Peyer's patch (tissue), 4 donors: ENCODE results near the gene SYNPO2. TPM values are rescaled to one million over a fixed set of nuclear protein-coding genes. Genes with fewer than 3 reads are reported as not detected.
A peak's percentile ranks its signal among the peaks of the same experiment; 100 is the strongest.
"Not testable (repeated sequence)": the region's sequence is repeated elsewhere in the genome, so short reads cannot be mapped to it uniquely, and the experiment has no call there.

Source experiments
- DNase-seq, 3 donors: peaks; one replicate each; pipeline ENCODE4 v3.0.0-alpha.2; 2017 to 2019
- H3K27ac ChIP-seq, 4 donors: fragments of 200-600 bp; sonication (generic); one replicate each; pipeline ENCODE4 v1.5.1; 2016 to 2019
- H3K27me3 ChIP-seq, 2 donors: fragments of 200-600 bp; sonication (generic); one replicate each; pipeline ENCODE4 v1.5.1; 2019
- H3K36me3 ChIP-seq, 3 donors: fragments of 200-600 bp; sonication (generic); one replicate each; pipeline ENCODE4 v1.5.1; 2016 to 2019
- H3K4me1 ChIP-seq, 4 donors: fragments of 200-600 bp; sonication (generic); one replicate each; pipeline ENCODE4 v1.5.1; 2016 to 2019
- H3K4me3 ChIP-seq, 4 donors: fragments of 200-600 bp; sonication (generic); 1 replicate in 3 of 4; 2 replicates in 1 of 4; pipeline ENCODE4 v1.5.1; 2016 to 2019; ENCODE audit warnings: mild to moderate bottlenecking in 1 of 4
- H3K9me3 ChIP-seq, 4 donors: fragments of 200-600 bp; sonication (generic); one replicate each; pipeline ENCODE4 v1.5.1; 2016 to 2019; ENCODE audit warnings: mild to moderate bottlenecking in 1 of 4
- CTCF ChIP-seq, 6 experiments: fragments of 450-650 bp in 4 of 6; fragments of 200-600 bp in 2 of 6; sonication (generic) in 1 of 6; IDR thresholded peaks; one replicate each; pipeline ENCODE4 v1.5.1; 2017 to 2019; ENCODE audit warnings: antibody characterized with exemption in 6 of 6, mild to moderate bottlenecking in 3 of 6, moderate library complexity in 1 of 6
- POLR2A ChIP-seq, 2 donors: fragments of 450-650 bp; IDR thresholded peaks; one replicate each; pipeline ENCODE4 v1.5.1; 2017; ENCODE audit warnings: antibody characterized with exemption in 2 of 2, mild to moderate bottlenecking in 2 of 2, moderate library complexity in 2 of 2
- total RNA-seq, 4 donors: library from RNA; depleted of rRNA; stranded (reverse); fragments of >200 nt; gene quantifications; one replicate each; pipeline ENCODE4 v1.1.0, GENCODE V29; 2016

SYNPO2 gene
- total RNA-seq, 4 donors from 2014 or later, result 24.9 to 77.6 (median 41.1) TPM

- Histone ChIP-seq H3K36me3 (no peaks in the 10 kb centered on the region), H3K4me1 (no peaks in the 10 kb centered on the region), H3K27ac (no peak overlapping the region), H3K4me3 (no peak overlapping the region), H3K27me3 (no peaks in the 10 kb centered on the region), H3K9me3 (no peaks in the 10 kb centered on the region)
- no peak for DNase-seq
- no peak for TF ChIP-seq POLR2A (IDR thresholded peaks at IDR 0.05)
- no peak for TF ChIP-seq CTCF (IDR thresholded peaks at IDR 0.05)
These were observed 160.7 kb downstream of the SYNPO2 start for GRCh38 chr4:119049342-119049741.

GRCh38 chr4:119050527-119051090, 162.0 kb downstream of the SYNPO2 start:
- Histone ChIP-seq H3K4me3 (no peak overlapping the region), H3K27me3 (no peaks in the 10 kb centered on the region), H3K9me3 (no peaks in the 10 kb centered on the region), H3K4me1 (no peaks in the 10 kb centered on the region), H3K27ac (no peak overlapping the region), H3K36me3 (no peaks in the 10 kb centered on the region)
- no peak for DNase-seq
- no peak for TF ChIP-seq POLR2A (IDR thresholded peaks at IDR 0.05)
- no peak for TF ChIP-seq CTCF (IDR thresholded peaks at IDR 0.05)

- no peak for DNase-seq
- Histone ChIP-seq H3K27ac (no peak overlapping the region), H3K36me3 (no peaks in the 10 kb centered on the region), H3K4me1 (no peaks in the 10 kb centered on the region), H3K27me3 (no peaks in the 10 kb centered on the region), H3K9me3 (no peaks in the 10 kb centered on the region), H3K4me3 (no peak overlapping the region)
- TF ChIP-seq CTCF (IDR thresholded peaks at IDR 0.05), result no peak
These were observed 164.6 kb downstream of the SYNPO2 start for GRCh38 chr4:119053245-119053644.

GRCh38 chr4:119053997-119054396, 165.3 kb downstream of the SYNPO2 start:
- Histone ChIP-seq H3K4me3 (no peak overlapping the region), H3K27ac (no peak overlapping the region)
- TF ChIP-seq CTCF (IDR thresholded peaks at IDR 0.05) (no peak), POLR2A (IDR thresholded peaks at IDR 0.05) (no peak)

GRCh38 chr4:119057417-119057816, 168.8 kb downstream of the SYNPO2 start:
- Histone ChIP-seq H3K36me3 (no peaks in the 10 kb centered on the region), H3K4me3 (no peak overlapping the region), H3K27ac (no peak overlapping the region), H3K4me1 (no peaks in the 10 kb centered on the region), H3K9me3 (no peaks in the 10 kb centered on the region), H3K27me3 (no peaks in the 10 kb centered on the region)
- TF ChIP-seq CTCF (IDR thresholded peaks at IDR 0.05) (no peak), POLR2A (IDR thresholded peaks at IDR 0.05) (no peak)
- no peak for DNase-seq

More at GRCh38 chr4:119053997-119054396, 165.3 kb downstream of the SYNPO2 start:
- Histone ChIP-seq H3K27me3 (no peaks in the 10 kb centered on the region), H3K9me3 (no peaks in the 10 kb centered on the region), H3K36me3 (no peaks in the 10 kb centered on the region), H3K4me1 (no peaks in the 10 kb centered on the region)
- no peak for DNase-seq

GRCh38 chr4:119059221-119059620, 170.6 kb downstream of the SYNPO2 start:
- H3K36me3 ChIP-seq, result no peaks in the 10 kb centered on the region
- no peak overlapping the region for H3K27ac ChIP-seq
- H3K4me1 ChIP-seq, result no peaks in the 10 kb centered on the region
- TF ChIP-seq CTCF (IDR thresholded peaks at IDR 0.05) (no peak), POLR2A (IDR thresholded peaks at IDR 0.05) (no peak)
- no peaks in the 10 kb centered on the region for H3K9me3 ChIP-seq
- no peak overlapping the region for H3K4me3 ChIP-seq
- no peak for DNase-seq
- no peaks in the 10 kb centered on the region for H3K27me3 ChIP-seq

- H3K27me3 ChIP-seq, H3K27ac ChIP-seq, H3K4me1 ChIP-seq, H3K36me3 ChIP-seq, H3K9me3 ChIP-seq, H3K4me3 ChIP-seq, DNase-seq: not testable (repeated sequence)
These were observed 178.5 kb downstream of the SYNPO2 start for GRCh38 chr4:119067125-119067524.

- not testable (repeated sequence) for H3K27me3 ChIP-seq, H3K9me3 ChIP-seq, H3K27ac ChIP-seq, H3K36me3 ChIP-seq, H3K4me3 ChIP-seq, H3K4me1 ChIP-seq
- DNase-seq, result peak in 1 of 3 donors; percentile 51
These were observed 179.2 kb downstream of the SYNPO2 start for GRCh38 chr4:119067670-119068360.
